ENCODE measurements around the gene TAP1. TPM values are rescaled to one million over a fixed set of nuclear protein-coding genes. Genes with fewer than 3 reads are reported as not detected.

The TAP1 gene
- total RNA-seq, 1 experiment from 2014 or later: 12.1 TPM

DNA sequence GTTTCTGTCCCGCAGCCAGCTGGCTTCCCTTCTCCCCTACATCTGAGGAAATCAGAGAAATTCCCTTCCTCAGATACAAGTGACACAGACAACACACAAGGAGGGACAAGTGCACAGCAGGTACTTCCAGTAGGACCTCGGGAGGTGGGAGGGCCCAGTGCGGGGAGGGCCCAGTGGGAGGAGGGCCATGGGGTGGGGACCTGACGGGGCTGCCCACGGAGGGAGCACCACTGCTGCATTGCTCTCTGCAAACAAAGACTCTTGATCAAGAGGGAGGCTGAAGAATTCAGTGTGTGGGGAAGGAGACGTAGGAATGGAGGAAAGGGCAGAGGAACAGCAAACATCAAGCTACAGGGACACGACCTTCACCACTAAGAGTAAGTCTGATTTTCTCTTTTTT, 24.0 kb downstream of the TAP1 start:
- Mint-ChIP-seq H3K36me3 (ENCODE audit: insufficient read depth in 1 of 3, low read depth in 3 of 3) (peaks cover 5 to 16% (median 11%) of the 10 kb centered on the region in 3 experiments; a peak in 5 of 7 replicates), H3K9me3 (no peaks in the 10 kb centered on the region), H3K27me3 (ENCODE audit: low read depth) (no peaks in the 10 kb centered on the region), H3K4me1 (peaks cover 6 to 8% of the 10 kb centered on the region in 2 experiments; a peak in 3 of 4 replicates), H3K4me3 (no peak overlapping the region), H3K27ac (no peak overlapping the region; a peak in 2 of 7 replicates)
- Histone ChIP-seq H2BK5ac (ENCODE audit: insufficient read length, low read length) (no peak overlapping the region), H3K9ac (ENCODE audit: extremely low read depth, insufficient read length, low read length) (no peak overlapping the region), H3K79me1 (ENCODE audit: insufficient read depth, low read depth, low read length, poor library complexity, severe bottlenecking) (no peaks in the 10 kb centered on the region), H2BK20ac (ENCODE audit: low read depth, low read length, poor library complexity, severe bottlenecking) (no peak overlapping the region), H3K23me2 (ENCODE audit: insufficient read length, low read depth, low read length, poor library complexity, severe bottlenecking) (no peaks in the 10 kb centered on the region), H3K14ac (ENCODE audit: insufficient read depth, low read length) (no peak overlapping the region), H2BK12ac (ENCODE audit: insufficient read length, low read depth, low read length) (no peak overlapping the region), H4K91ac (ENCODE audit: insufficient read length, low read depth, low read length) (no peak overlapping the region), H3K4ac (ENCODE audit: low read depth, low read length) (no peak overlapping the region), H2BK15ac (ENCODE audit: low read depth, low read length) (no peak overlapping the region), H2BK120ac (ENCODE audit: low read depth, low read length, poor library complexity, severe bottlenecking) (no peak overlapping the region), H3K27me3 (ENCODE audit: insufficient read depth, low read length) (no peaks in the 10 kb centered on the region), H3T11ph (ENCODE audit: low read length) (no peak overlapping the region), H3K79me2 (ENCODE audit: insufficient read depth, low read length) (no peaks in the 10 kb centered on the region), H2AK5ac (ENCODE audit: insufficient read length, low read length) (no peak overlapping the region), H4K5ac (ENCODE audit: insufficient read length, low read depth, low read length) (no peak overlapping the region), H3K9me3 (ENCODE audit: control insufficient read depth, low read depth, low read length) (no peaks in the 10 kb centered on the region), H3K18ac (ENCODE audit: insufficient read length, low read depth, low read length) (no peak overlapping the region), H3K4me1 (ENCODE audit: insufficient read depth, low read length) (no peaks in the 10 kb centered on the region), H3K56ac (ENCODE audit: insufficient read length, low read depth, low read length) (no peak overlapping the region), H4K20me1 (ENCODE audit: control insufficient read depth, insufficient read depth, insufficient read length) (no peaks in the 10 kb centered on the region), H4K8ac (replicated peaks; ENCODE audit: insufficient read length, low read depth, low read length) (no peak overlapping the region), H3K23ac (ENCODE audit: insufficient read length, low read depth, low read length) (no peak overlapping the region), H3K27ac (ENCODE audit: insufficient read length, low read depth, low read length) (no peak overlapping the region), H2AFZ (ENCODE audit: low read length) (no peak overlapping the region), H3K4me2 (ENCODE audit: insufficient read depth, insufficient read length, low read length) (no peak overlapping the region)
- DNase-seq: no peak
- TF ChIP-seq, protein P1, sequence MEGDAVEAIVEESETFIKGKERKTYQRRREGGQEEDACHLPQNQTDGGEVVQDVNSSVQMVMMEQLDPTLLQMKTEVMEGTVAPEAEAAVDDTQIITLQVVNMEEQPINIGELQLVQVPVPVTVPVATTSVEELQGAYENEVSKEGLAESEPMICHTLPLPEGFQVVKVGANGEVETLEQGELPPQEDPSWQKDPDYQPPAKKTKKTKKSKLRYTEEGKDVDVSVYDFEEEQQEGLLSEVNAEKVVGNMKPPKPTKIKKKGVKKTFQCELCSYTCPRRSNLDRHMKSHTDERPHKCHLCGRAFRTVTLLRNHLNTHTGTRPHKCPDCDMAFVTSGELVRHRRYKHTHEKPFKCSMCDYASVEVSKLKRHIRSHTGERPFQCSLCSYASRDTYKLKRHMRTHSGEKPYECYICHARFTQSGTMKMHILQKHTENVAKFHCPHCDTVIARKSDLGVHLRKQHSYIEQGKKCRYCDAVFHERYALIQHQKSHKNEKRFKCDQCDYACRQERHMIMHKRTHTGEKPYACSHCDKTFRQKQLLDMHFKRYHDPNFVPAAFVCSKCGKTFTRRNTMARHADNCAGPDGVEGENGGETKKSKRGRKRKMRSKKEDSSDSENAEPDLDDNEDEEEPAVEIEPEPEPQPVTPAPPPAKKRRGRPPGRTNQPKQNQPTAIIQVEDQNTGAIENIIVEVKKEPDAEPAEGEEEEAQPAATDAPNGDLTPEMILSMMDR (conservative IDR thresholded peaks at IDR 0.05): no peak
- WGBS (ENCODE audit: extremely low coverage, insufficient read length, low lambda C conversion rate): no CpG with 5 or more reads among the region's 7 CpGs
